ENCODE measurements around the gene CAMK2A.

CAMK2A gene

DNA sequence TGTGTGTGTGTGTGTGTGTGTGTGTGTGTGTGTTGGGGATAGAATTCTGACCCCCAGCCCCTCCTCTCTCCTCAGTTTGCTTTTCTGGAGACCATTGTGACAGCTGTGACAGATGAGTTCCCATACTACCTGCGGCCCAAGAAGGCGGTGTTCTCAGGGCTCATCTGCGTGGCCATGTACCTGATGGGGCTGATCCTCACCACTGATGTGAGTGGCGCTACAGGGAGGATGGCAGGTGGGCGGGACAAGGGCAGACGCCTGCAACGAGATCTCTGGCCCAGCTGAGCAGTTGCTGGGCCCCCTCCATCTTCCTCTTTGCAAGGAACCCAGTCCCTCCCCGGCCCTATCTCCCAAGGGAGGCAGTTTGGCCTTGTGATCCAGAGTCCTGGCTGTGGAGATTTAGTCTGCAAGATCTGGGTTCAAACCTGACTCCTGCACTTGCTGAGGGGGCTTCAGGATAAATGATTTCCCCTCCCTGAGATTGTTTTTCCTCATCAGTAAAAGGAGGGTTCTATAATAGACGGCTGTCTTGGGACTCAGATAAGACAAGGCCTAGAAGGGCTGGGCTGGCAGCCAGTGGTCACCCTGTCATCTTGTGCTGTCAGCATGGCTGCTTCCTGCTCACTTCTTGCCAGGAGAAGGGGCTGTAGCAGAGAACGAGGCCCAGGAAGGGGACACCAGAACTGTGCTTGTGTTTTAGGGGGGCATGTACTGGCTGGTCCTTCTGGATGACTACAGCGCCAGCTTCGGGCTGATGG is 85.6 kb downstream of the CAMK2A start:
- no peak for DNase-seq

- DNase-seq: no peak
Measured at GRCh38 chr5:150202501-150202900, 87.1 kb downstream of the CAMK2A start.

GRCh38 chr5:150197476-150197875 is 92.1 kb downstream of the CAMK2A start:
- DNase-seq: no peak

- DNase-seq: no peak
Measured at GRCh38 chr5:150196986-150197385, 92.6 kb downstream of the CAMK2A start.

- no peak for DNase-seq
Measured at GRCh38 chr5:150196514-150196913, 93.1 kb downstream of the CAMK2A start.

- DNase-seq: no peak
Measured at GRCh38 chr5:150195736-150196485, 93.7 kb downstream of the CAMK2A start.

GRCh38 chr5:150192462-150192861 is 97.1 kb downstream of the CAMK2A start:
- DNase-seq: no peak

- DNase-seq: no peak
Measured at GRCh38 chr5:150190987-150191386, 98.6 kb downstream of the CAMK2A start.

GRCh38 chr5:150190503-150190979 is 99.0 kb downstream of the CAMK2A start:
- DNase-seq: no peak

DNA sequence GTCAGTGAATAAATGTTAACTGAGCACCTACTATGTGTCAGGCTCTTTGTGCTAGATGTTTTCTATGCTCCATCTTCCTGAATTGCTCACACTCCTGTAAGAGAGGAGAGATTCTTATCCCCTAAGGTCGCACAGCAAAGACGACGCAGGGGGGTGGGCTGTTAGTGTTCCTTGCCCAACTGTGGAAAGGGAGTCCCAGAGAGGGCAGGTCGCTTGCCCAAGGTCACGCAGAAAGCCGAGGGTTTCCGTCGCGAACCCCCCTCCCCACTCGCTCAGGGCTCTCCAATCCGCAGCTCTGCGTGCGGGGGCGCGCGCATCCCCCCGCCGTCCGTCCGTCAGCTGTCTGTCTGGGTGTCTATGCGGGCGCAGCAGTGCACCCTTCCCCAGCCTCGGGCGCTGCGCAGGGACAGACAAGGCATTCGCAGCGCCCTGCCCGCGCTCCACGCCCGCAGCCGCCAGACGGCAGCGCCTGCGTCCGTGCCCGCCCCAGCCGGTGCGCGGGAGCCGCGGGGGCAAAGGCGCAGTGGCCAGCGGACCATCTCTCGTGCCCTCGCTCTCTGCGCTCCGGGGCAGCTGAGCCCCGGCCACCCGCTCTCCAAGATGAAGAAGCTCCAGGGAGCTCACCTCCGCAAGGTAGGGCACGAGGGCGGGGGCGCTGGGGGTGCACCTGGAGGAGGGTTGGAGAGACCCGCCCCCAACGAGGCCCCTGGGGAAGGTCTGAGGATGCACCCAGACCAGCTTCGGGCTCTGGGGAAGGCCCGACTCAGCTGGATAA is 99.7 kb downstream of the CAMK2A start, which contains the start of gene SLC6A7:
Gene SLC6A7, plus strand, starts transcription at position 335 of the 775 bp plus-strand sequence. Its CDS starts 266 bp downstream, at position 601.
- DNase-seq: no peak

DNA sequence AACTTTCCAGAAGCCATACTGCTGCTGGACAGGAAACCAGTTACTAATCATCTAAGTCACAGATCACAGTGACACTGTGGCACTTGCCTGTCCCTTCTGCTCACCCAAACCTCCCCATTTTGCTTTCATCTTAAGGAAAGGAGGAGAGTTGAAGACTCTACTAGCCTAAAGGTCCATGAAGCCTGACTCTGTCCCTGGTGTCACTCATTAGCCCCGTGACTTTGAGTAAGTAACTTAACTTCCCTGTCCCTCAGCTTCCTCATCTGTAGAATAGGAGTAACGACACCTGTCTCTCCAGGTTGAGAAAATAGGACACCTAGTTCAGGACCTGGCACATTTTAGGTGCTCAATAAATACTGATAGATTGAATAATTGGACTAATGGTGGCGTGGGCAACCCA is 100.2 kb downstream of the CAMK2A start:
- DNase-seq: no peak

- DNase-seq: no peak
Measured at GRCh38 chr5:150188146-150188842, 101.3 kb downstream of the CAMK2A start.

DNA sequence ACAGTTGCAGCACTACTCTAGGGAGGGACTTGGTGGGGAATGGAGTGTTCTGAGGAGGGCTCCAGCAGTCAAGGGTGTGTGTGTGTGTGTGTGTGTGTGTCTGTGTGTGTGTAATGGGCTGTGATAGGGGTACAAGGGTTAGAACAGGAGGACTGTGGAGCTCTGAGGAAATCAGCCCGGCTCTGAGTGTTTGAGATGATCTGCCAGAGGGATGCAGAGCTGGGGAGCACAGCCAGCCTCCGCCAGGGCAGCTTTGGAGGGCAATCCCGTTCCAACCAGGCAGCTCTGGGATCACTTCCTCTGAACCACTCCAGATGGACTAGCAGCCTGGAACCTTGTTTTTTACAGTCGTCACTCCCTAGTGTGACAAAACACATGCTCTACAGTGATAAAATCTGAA is 102.7 kb downstream of the CAMK2A start:
- DNase-seq: no peak

DNA sequence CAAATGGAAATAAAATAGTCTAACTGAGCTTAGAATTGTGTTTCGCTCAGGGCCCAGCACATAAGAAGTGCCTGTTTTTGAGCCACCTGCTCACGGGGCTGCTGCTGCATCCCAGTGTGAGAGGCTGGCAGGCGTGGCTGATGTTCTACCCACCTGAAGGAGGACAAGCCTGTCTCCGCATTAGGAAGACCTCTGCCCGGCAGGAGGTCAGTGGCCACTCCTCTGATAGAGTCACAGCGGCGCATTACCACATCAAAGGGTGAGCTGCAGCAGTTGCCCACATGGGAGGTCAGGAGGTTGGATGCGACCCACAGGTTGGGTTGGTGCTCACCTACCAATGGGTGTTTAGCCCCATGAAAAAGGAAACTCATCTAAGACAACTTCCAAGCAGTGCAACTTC is 103.4 kb downstream of the CAMK2A start:
- DNase-seq: no peak

DNA sequence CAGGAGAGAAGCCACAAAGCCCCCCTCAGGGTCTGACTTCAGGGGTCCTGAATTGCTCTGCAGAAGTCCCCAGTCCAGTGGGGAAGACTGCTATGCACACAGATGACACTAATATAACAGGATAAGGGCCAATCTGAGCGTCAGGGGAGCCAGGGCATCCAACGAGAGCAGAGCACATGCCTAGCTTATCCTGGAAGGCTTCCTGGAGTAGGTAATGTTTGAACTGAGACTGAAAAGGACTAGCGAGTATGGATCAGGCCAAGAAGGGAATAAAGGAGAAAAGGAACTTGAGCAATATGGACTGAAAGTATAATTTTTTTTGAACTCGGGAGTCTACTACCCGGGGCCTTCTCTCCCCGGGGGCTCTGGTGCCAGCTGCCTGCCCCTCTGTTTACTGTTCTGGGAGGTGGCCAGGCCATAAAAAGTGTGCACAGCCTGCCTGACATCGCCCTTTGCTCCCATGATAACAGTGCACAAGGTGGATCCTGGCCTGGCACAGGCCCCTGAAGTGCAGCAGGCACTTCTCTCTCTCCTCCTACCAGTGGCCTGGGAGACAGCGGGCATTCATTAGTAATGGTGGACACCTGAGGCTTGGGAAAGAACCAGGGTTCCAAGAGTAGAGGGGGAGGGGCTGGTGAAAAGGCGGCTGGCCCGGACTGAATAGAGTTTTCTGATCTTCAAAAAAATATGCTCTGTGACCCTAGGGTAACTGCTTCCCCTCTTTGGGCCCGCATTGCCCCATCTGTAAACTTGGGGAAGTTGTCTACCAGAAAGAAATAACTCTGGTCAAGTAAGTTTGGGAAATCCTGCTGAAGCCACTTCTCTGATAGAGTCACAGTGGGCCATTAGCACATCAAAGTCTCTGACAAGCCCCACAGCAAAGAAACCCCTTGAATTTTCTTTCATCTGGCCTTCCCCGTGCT is 104.3 kb downstream of the CAMK2A start:
- no peak for DNase-seq

DNA sequence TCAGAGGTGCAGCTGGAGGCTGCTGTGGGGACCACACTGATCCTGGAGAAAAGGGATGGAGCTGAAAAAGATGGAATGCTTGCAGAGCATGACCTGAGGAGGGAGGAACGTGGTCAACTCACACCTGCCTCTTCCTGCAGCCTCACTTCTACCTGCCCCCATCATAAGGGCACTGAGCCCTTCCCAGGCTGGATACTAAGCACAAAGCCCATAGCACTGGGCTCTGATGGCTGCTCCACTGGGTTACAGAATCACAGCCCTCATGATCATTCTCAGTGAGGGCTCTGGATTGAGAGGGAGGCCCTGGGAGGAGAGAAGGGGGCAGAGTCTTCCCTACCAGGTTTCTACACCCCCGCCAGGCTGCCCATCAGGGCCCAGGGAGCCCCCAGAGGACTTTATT is 105.6 kb downstream of the CAMK2A start:
- no peak for DNase-seq

DNA sequence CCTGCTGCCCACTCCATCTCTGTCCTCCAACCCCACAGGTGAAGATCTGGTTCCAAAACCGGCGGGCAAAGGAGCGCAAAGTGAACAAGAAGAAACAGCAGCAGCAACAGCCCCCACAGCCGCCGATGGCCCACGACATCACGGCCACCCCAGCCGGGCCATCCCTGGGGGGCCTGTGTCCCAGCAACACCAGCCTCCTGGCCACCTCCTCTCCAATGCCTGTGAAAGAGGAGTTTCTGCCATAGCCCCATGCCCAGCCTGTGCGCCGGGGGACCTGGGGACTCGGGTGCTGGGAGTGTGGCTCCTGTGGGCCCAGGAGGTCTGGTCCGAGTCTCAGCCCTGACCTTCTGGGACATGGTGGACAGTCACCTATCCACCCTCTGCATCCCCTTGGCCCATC is 106.1 kb downstream of the CAMK2A start:
- DNase-seq: no peak

- no peak for DNase-seq
Measured at GRCh38 chr5:150182774-150183173, 106.8 kb downstream of the CAMK2A start.

GRCh38 chr5:150181766-150182545 is 107.6 kb downstream of the CAMK2A start:
- no peak for DNase-seq

- no peak for DNase-seq
Measured at GRCh38 chr5:150181027-150181426, 108.5 kb downstream of the CAMK2A start.
